Fibroblast of lung (primary cell): Measurements from ENCODE around the gene DPEP1.

Experiments
- EZH2 ChIP-seq: IDR thresholded peaks from 2 replicates; pipeline ENCODE4 v1.5.1; 2012; ENCODE audit warnings: low read length, control low read depth, mild to moderate bottlenecking; ENCODE audit errors: missing control alignments
- TF ChIP-seq, protein P1 (sequence below), 2 donors: IDR thresholded peaks in 1 of 2; conservative IDR thresholded peaks in 1 of 2; 1 replicate in 1 of 2; 2 replicates in 1 of 2; pipeline ENCODE4 v1.5.1; 2011 to 2012; ENCODE audit warnings: low read length in 2 of 2, control low read depth in 1 of 2, inconsistent platforms in 1 of 2, low read depth in 1 of 2, mild to moderate bottlenecking in 1 of 2

DNA sequence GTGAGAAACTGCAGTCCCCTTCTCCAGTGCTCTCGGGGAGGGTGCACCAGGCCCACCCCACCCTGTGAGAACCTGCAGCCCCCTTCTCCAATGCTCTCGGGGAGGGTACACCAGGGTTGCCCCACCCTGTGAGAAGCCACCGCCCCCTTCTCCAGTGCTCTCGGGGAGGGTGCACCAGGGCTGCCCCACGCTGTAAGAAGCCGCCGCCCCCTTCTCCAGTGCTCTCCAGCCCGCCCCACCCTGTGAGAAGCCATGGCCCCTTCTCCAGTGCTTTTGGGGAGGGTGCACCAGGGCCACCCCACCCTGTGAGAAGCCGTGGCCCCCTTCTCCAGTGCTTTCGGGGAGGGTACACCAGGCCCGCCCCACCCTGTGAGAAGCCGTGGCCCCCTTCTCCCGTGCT is 56.3 kb downstream of the DPEP1 start:
- TF ChIP-seq, protein P1, sequence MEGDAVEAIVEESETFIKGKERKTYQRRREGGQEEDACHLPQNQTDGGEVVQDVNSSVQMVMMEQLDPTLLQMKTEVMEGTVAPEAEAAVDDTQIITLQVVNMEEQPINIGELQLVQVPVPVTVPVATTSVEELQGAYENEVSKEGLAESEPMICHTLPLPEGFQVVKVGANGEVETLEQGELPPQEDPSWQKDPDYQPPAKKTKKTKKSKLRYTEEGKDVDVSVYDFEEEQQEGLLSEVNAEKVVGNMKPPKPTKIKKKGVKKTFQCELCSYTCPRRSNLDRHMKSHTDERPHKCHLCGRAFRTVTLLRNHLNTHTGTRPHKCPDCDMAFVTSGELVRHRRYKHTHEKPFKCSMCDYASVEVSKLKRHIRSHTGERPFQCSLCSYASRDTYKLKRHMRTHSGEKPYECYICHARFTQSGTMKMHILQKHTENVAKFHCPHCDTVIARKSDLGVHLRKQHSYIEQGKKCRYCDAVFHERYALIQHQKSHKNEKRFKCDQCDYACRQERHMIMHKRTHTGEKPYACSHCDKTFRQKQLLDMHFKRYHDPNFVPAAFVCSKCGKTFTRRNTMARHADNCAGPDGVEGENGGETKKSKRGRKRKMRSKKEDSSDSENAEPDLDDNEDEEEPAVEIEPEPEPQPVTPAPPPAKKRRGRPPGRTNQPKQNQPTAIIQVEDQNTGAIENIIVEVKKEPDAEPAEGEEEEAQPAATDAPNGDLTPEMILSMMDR (conservative IDR thresholded peaks at IDR 0.05 in 1 of 2, IDR thresholded peaks at IDR 0.05 in 1 of 2; ENCODE audit: low read depth in 1 of 2, low read length in 2 of 2) = no peak
- TF ChIP-seq EZH2 = no peak
